ENCODE measurements around the gene ZNHIT6. TPM values are rescaled to one million over a fixed set of nuclear protein-coding genes. Genes with fewer than 3 reads are reported as not detected.

Gene ZNHIT6
- total and polyA plus RNA-seq, 10 of the 15 experiments (the other 5 are each of a cell fraction or from before 2014, with no cell fraction given): 12.8 to 32.0 (median 18.8) TPM

DNA sequence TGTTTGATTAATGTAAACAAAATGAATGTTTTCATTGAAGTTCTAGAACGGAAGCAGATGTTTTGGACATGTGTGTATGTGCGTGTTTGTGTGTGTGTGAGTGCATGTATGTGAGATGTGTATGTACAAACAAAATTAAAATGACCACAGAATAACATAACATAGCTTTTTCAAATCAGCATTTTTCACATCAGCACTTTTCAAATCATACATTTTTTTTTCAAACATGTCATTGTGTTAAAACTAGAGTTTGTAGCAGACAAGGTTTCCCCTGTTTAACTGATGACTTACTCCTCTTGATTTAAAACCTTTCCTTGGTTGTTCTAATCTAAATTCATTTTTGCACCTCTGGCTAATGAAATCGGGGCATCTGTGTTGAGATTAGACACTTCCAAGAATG lies 35.6 kb upstream of the ZNHIT6 start:
- H4K20me1 ChIP-seq (ENCODE audit: control insufficient read depth, insufficient read depth): no peaks in the 10 kb centered on the region
- no peak for FAIRE-seq
- no peak for ATAC-seq
- no peaks in the 10 kb centered on the region for H3K4me1 ChIP-seq (ENCODE audit: control insufficient read depth, insufficient read depth, low read length)
- 52% methylated on average over 3 of the region's 3 CpGs for WGBS (ENCODE audit: insufficient coverage, insufficient replicate concordance, low lambda C conversion rate, missing lambda C conversion rate)
- no peaks in the 10 kb centered on the region for H3K27me3 ChIP-seq (replicated peaks in 1 of 2; ENCODE audit: control insufficient read depth in 2 of 2, insufficient read depth in 2 of 2, low read length in 1 of 2)
- no peak overlapping the region for H2AFZ ChIP-seq (ENCODE audit: control insufficient read depth, low read depth, low read length)
- ChIA-PET RAD21 (ENCODE audit: unreplicated experiment) (no interaction called here), POLR2A (no interaction called here), CTCF (interaction anchor here (0.8 kb wide), 1 partner anchor 238 kb away, joined by 3 read pairs; no protein-coding TSS in a partner anchor), SMC1A (ENCODE audit: uncharacterized antibody, unreplicated experiment) (no interaction called here)
- H3K9me3 ChIP-seq (replicated peaks; ENCODE audit: control insufficient read depth, insufficient read depth, low read length): no peaks in the 10 kb centered on the region
- H3K27ac ChIP-seq (ENCODE audit: control insufficient read depth, insufficient read depth): no peak overlapping the region
- H3K9ac ChIP-seq (ENCODE audit: control insufficient read depth, insufficient read depth, low read length): no peak overlapping the region
- TF ChIP-seq CBFB (IDR thresholded peaks at IDR 0.05; ENCODE audit: low read depth): no peak
- TF ChIP-seq, protein P1, sequence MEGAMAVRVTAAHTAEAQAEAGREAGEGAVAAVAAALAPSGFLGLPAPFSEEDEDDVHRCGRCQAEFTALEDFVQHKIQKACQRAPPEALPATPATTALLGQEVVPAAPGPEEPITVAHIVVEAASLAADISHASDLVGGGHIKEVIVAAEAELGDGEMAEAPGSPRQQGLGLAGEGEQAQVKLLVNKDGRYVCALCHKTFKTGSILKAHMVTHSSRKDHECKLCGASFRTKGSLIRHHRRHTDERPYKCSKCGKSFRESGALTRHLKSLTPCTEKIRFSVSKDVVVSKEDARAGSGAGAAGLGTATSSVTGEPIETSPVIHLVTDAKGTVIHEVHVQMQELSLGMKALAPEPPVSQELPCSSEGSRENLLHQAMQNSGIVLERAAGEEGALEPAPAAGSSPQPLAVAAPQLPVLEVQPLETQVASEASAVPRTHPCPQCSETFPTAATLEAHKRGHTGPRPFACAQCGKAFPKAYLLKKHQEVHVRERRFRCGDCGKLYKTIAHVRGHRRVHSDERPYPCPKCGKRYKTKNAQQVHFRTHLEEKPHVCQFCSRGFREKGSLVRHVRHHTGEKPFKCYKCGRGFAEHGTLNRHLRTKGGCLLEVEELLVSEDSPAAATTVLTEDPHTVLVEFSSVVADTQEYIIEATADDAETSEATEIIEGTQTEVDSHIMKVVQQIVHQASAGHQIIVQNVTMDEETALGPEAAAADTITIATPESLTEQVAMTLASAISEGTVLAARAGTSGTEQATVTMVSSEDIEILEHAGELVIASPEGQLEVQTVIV (IDR thresholded peaks at IDR 0.05; ENCODE audit: borderline replicate concordance, partially characterized antibody): no peak
- H3K4me2 ChIP-seq (ENCODE audit: control insufficient read depth, insufficient read depth): no peak overlapping the region
- in situ Hi-C loops (cut with MboI): no loop called here
- intact Hi-C loops (cut with micrococcal nuclease; ENCODE audit: unreplicated experiment): no loop called here
- no TSS peak for BruUV-seq (replicated peaks)
- no peaks in the 10 kb centered on the region for H3K36me3 ChIP-seq (ENCODE audit: control insufficient read depth in 2 of 2, insufficient read depth in 2 of 2, low read length in 1 of 2)
- DNase-seq (ENCODE audit: low read depth, low spot score): no peak
- H3K79me2 ChIP-seq (ENCODE audit: control insufficient read depth, insufficient read depth, low read length): no peaks in the 10 kb centered on the region
- no peak overlapping the region for H3K4me3 ChIP-seq

DNA sequence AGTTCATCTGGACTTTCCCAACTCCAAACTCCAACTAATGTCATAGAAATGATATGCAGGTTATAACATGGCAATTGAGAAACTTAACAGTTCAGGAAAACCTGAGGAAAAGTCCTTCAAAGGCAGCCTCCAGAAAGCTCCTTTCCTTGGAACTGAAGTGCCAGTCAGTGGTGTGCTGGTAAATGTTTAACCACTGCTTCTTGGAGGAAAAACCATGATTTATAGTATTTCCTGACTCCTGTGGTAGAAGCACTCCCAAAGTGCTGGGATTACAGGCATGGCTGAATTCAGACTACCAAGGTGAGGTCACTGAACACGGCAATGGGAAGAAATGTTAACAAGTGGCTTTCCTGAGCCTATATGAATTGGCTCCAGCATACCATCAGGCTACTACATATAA lies 26.7 kb upstream of the ZNHIT6 start:
- ChIA-PET CTCF (no interaction called here), SMC1A (ENCODE audit: uncharacterized antibody, unreplicated experiment) (no interaction called here), RAD21 (ENCODE audit: unreplicated experiment) (no interaction called here), POLR2A (no interaction called here)
- DNase-seq (ENCODE audit: low read depth, low spot score) (no peak), ATAC-seq (no peak), FAIRE-seq (no peak)
- no peaks in the 10 kb centered on the region for H3K36me3 ChIP-seq (ENCODE audit: control insufficient read depth in 2 of 2, insufficient read depth in 2 of 2, low read length in 1 of 2)
- H3K9me3 ChIP-seq (replicated peaks; ENCODE audit: control insufficient read depth, insufficient read depth, low read length): no peaks in the 10 kb centered on the region
- H4K20me1 ChIP-seq (ENCODE audit: control insufficient read depth, insufficient read depth): no peaks in the 10 kb centered on the region
- no peaks in the 10 kb centered on the region for H3K27me3 ChIP-seq (replicated peaks in 1 of 2; ENCODE audit: control insufficient read depth in 2 of 2, insufficient read depth in 2 of 2, low read length in 1 of 2)
- no peak overlapping the region for H3K9ac ChIP-seq (ENCODE audit: control insufficient read depth, insufficient read depth, low read length)
- in situ Hi-C loops (cut with MboI): no loop called here
- BruUV-seq (replicated peaks): no TSS peak
- no peak overlapping the region for H2AFZ ChIP-seq (ENCODE audit: control insufficient read depth, low read depth, low read length)
- intact Hi-C loops (cut with micrococcal nuclease; ENCODE audit: unreplicated experiment): no loop called here
- H3K4me3 ChIP-seq: no peak overlapping the region
- no peaks in the 10 kb centered on the region for H3K79me2 ChIP-seq (ENCODE audit: control insufficient read depth, insufficient read depth, low read length)
- no peaks in the 10 kb centered on the region for H3K4me1 ChIP-seq (ENCODE audit: control insufficient read depth, insufficient read depth, low read length)
- WGBS (ENCODE audit: insufficient coverage, insufficient replicate concordance, low lambda C conversion rate, missing lambda C conversion rate): 40% methylated on average over 1 of the region's 1 CpG
- H3K4me2 ChIP-seq (ENCODE audit: control insufficient read depth, insufficient read depth): no peak overlapping the region
- H3K27ac ChIP-seq (ENCODE audit: control insufficient read depth, insufficient read depth): no peak overlapping the region
- TF ChIP-seq RBBP5 (conservative IDR thresholded peaks at IDR 0.05) (no peak), RAD21 (IDR thresholded peaks at IDR 0.05; ENCODE audit: insufficient read depth, low read depth, low read length) (no peak), YBX1 (IDR thresholded peaks at IDR 0.05) (no peak), TAF1 (IDR thresholded peaks at IDR 0.05; ENCODE audit: borderline replicate concordance, low read depth, low read length) (no peak), CBX5 (IDR thresholded peaks at IDR 0.05; ENCODE audit: low read depth) (no peak), ZNF24 (IDR thresholded peaks at IDR 0.05) (no peak), CBX3 (IDR thresholded peaks at IDR 0.05; ENCODE audit: borderline replicate concordance, low read depth) (no peak), EZH2 (IDR thresholded peaks at IDR 0.05; ENCODE audit: borderline replicate concordance, control insufficient read depth, low read depth, low read length) (no peak), STAT3 (IDR thresholded peaks at IDR 0.05; ENCODE audit: low read depth, low read length) (no peak), POU2F2 (IDR thresholded peaks at IDR 0.05; ENCODE audit: borderline replicate concordance, low read depth, low read length) (no peak)
- TF ChIP-seq, protein P2, sequence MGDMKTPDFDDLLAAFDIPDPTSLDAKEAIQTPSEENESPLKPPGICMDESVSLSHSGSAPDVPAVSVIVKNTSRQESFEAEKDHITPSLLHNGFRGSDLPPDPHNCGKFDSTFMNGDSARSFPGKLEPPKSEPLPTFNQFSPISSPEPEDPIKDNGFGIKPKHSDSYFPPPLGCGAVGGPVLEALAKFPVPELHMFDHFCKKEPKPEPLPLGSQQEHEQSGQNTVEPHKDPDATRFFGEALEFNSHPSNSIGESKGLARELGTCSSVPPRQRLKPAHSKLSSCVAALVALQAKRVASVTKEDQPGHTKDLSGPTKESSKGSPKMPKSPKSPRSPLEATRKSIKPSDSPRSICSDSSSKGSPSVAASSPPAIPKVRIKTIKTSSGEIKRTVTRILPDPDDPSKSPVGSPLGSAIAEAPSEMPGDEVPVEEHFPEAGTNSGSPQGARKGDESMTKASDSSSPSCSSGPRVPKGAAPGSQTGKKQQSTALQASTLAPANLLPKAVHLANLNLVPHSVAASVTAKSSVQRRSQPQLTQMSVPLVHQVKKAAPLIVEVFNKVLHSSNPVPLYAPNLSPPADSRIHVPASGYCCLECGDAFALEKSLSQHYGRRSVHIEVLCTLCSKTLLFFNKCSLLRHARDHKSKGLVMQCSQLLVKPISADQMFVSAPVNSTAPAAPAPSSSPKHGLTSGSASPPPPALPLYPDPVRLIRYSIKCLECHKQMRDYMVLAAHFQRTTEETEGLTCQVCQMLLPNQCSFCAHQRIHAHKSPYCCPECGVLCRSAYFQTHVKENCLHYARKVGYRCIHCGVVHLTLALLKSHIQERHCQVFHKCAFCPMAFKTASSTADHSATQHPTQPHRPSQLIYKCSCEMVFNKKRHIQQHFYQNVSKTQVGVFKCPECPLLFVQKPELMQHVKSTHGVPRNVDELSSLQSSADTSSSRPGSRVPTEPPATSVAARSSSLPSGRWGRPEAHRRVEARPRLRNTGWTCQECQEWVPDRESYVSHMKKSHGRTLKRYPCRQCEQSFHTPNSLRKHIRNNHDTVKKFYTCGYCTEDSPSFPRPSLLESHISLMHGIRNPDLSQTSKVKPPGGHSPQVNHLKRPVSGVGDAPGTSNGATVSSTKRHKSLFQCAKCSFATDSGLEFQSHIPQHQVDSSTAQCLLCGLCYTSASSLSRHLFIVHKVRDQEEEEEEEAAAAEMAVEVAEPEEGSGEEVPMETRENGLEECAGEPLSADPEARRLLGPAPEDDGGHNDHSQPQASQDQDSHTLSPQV (IDR thresholded peaks at IDR 0.05): no peak

All from GM12878 (cell line).